Thyroid gland (tissue), 4 donors: ENCODE data around the gene HSH2D. TPM values are rescaled to one million over a fixed set of nuclear protein-coding genes. Genes with fewer than 3 reads are reported as not detected.

Source experiments
- DNase-seq, 2 donors: peaks; one replicate each; pipeline ENCODE4 v3.0.0-alpha.2; 2019
- H3K27ac ChIP-seq, 3 donors: fragments of 200-600 bp; sonication (generic); 1 replicate in 2 of 3; 2 replicates in 1 of 3; pipeline ENCODE4 v1.5.1; 2016 to 2019; ENCODE audit warnings: mild to moderate bottlenecking in 1 of 3, moderate library complexity in 1 of 3
- H3K27me3 ChIP-seq: fragments of 200-600 bp; sonication (generic); one replicate; pipeline ENCODE4 v1.5.1; 2019
- H3K36me3 ChIP-seq, 2 donors: fragments of 200-600 bp; sonication (generic); one replicate each; pipeline ENCODE4 v1.5.1; 2016 to 2019
- H3K4me1 ChIP-seq, 2 donors: fragments of 200-600 bp; sonication (generic); one replicate each; pipeline ENCODE4 v1.5.1; 2017 to 2019
- H3K4me3 ChIP-seq, 3 donors: fragments of 200-600 bp; sonication (generic); replicated peaks in 1 of 3; 1 replicate in 2 of 3; 2 replicates in 1 of 3; pipeline ENCODE4 v1.5.1; 2016; ENCODE audit warnings: mild to moderate bottlenecking in 1 of 3
- H3K9me3 ChIP-seq: fragments of 200-600 bp; sonication (generic); one replicate; pipeline ENCODE4 v1.5.1; 2017
- POLR2A ChIP-seq, 2 donors: fragments of 450-650 bp; IDR thresholded peaks; one replicate each; pipeline ENCODE4 v1.6.1; 2017; ENCODE audit warnings: antibody characterized with exemption in 2 of 2, mild to moderate bottlenecking in 2 of 2, moderate library complexity in 1 of 2
- WGBS, 2 donors: methylation state at CpG; one replicate each; pipeline ENCODE4 v1.1.5; 2017; 5-methylcytosine and 5-hydroxymethylcytosine counted together
- intact Hi-C: fragments of 100-400 bp; cut with DNase I; formaldehyde crosslinking; loops from one replicate; pipeline ENCODE4 v1.15.1; 2023
- total RNA-seq, 4 donors: library from RNA; depleted of rRNA; stranded (reverse); fragments of >200 nt; gene quantifications; one replicate each; pipeline ENCODE4 v1.2.3, GENCODE V29; 2016
- TF ChIP-seq, protein P1 (sequence below), 6 experiments: fragments of 200-600 bp in 3 of 6; fragments of 450-650 bp in 3 of 6; sonication (generic) in 3 of 6; IDR thresholded peaks; one replicate each; pipeline ENCODE4 v1.5.1; 2016 to 2019; ENCODE audit warnings: antibody characterized with exemption in 6 of 6, mild to moderate bottlenecking in 2 of 6, inconsistent platforms in 1 of 6, moderate library complexity in 1 of 6

The HSH2D gene
- total RNA-seq, 4 donors from 2014 or later, result 0.94 to 4.6 (median 2.5) TPM

GRCh38 chr19:16202320-16203255 is 59.1 kb downstream of the HSH2D start:
- TF ChIP-seq, protein P1, sequence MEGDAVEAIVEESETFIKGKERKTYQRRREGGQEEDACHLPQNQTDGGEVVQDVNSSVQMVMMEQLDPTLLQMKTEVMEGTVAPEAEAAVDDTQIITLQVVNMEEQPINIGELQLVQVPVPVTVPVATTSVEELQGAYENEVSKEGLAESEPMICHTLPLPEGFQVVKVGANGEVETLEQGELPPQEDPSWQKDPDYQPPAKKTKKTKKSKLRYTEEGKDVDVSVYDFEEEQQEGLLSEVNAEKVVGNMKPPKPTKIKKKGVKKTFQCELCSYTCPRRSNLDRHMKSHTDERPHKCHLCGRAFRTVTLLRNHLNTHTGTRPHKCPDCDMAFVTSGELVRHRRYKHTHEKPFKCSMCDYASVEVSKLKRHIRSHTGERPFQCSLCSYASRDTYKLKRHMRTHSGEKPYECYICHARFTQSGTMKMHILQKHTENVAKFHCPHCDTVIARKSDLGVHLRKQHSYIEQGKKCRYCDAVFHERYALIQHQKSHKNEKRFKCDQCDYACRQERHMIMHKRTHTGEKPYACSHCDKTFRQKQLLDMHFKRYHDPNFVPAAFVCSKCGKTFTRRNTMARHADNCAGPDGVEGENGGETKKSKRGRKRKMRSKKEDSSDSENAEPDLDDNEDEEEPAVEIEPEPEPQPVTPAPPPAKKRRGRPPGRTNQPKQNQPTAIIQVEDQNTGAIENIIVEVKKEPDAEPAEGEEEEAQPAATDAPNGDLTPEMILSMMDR (IDR thresholded peaks at IDR 0.05), result no peak
- no peak for TF ChIP-seq POLR2A (IDR thresholded peaks at IDR 0.05)
- H3K27ac ChIP-seq, result no peak overlapping the region
- H3K4me3 ChIP-seq, result no peak overlapping the region
- no peaks in the 10 kb centered on the region for H3K9me3 ChIP-seq
- WGBS, 2 donors, result 88 to 89% methylated on average over 22 of the region's 22 CpGs
- intact Hi-C loops, result no loop called here
- DNase-seq, result no peak
- H3K27me3 ChIP-seq, result no peaks in the 10 kb centered on the region
- H3K4me1 ChIP-seq, result peaks cover 8 to 19% of the 10 kb centered on the region in 2 donors
- peaks cover 23 to 26% of the 10 kb centered on the region in 2 donors for H3K36me3 ChIP-seq

DNA sequence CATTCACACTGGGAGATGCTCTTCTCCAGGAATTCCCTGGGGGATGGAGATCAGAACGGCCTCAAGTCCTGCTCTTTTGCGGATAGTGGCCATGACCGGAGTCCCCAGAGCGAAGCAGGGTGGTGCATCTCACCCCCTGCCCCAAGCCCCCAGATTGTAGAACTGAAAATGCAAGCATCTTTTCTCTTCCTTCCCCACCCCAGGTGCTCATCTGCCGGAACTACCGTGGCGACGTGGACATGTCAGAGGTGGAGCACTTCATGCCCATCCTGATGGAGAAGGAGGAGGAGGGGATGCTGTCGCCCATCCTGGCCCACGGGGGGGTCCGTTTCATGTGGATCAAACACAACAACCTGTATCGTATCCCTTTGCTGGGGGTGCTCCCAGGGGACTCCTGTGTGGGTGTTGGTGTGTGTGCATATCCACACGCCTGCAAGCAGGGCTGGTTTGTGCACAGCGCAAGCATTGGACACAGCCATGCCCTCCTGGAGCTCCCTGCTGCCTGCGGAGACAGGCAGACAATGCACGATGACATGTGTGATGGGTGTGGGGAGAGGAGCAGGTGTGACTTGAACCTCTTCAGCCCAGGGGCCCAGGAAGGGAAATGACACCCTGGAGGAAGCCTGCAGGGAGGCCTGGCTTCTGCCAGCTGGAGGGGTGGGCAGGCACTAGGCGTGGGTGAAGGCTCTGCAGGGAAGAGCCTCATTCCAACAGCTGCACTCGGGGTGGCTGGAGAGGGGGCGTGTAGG is 59.9 kb downstream of the HSH2D start:
- intact Hi-C loops, result no loop called here
- DNase-seq, result no peak

GRCh38 chr19:16204005-16204294 is 60.5 kb downstream of the HSH2D start:
- H3K36me3 ChIP-seq, result peaks cover 31 to 35% of the 10 kb centered on the region in 2 donors
- WGBS, 2 donors, result 87 to 100% methylated on average over 2 to 5 of the region's 5 CpGs
- TF ChIP-seq, protein P1 (IDR thresholded peaks at IDR 0.05), result no peak
- no peak for TF ChIP-seq POLR2A (IDR thresholded peaks at IDR 0.05)
- intact Hi-C loops, result no loop called here
- H3K9me3 ChIP-seq, result no peaks in the 10 kb centered on the region
- no peak overlapping the region for H3K4me3 ChIP-seq
- H3K4me1 ChIP-seq, result peaks cover 2 to 11% of the 10 kb centered on the region in 2 donors
- no peak overlapping the region for H3K27ac ChIP-seq
- no peak for DNase-seq
- H3K27me3 ChIP-seq, result no peaks in the 10 kb centered on the region

More for the DNA sequence above, 59.9 kb downstream of the HSH2D start:
- H3K9me3 ChIP-seq, result no peaks in the 10 kb centered on the region
- peaks cover 26 to 29% of the 10 kb centered on the region in 2 donors for H3K36me3 ChIP-seq
- 91 to 93% methylated on average over 11 to 19 of the region's 19 CpGs for WGBS, 2 donors
- H3K27me3 ChIP-seq, result no peaks in the 10 kb centered on the region
- H3K4me1 ChIP-seq, result peaks cover 7 to 16% of the 10 kb centered on the region in 2 donors
- no peak for TF ChIP-seq POLR2A (IDR thresholded peaks at IDR 0.05)
- TF ChIP-seq, protein P1 (IDR thresholded peaks at IDR 0.05), result no peak
- no peak overlapping the region for H3K4me3 ChIP-seq
- H3K27ac ChIP-seq, result no peak overlapping the region

GRCh38 chr19:16205205-16206045 is 61.9 kb downstream of the HSH2D start:
- no peaks in the 10 kb centered on the region for H3K4me1 ChIP-seq
- H3K4me3 ChIP-seq, result no peak overlapping the region
- H3K27ac ChIP-seq, result no peak overlapping the region
- H3K27me3 ChIP-seq, result no peaks in the 10 kb centered on the region
- TF ChIP-seq POLR2A (IDR thresholded peaks at IDR 0.05), result no peak
- TF ChIP-seq, protein P1 (IDR thresholded peaks at IDR 0.05), result no peak
- H3K9me3 ChIP-seq, result no peaks in the 10 kb centered on the region
- intact Hi-C loops, result no loop called here
- no peak for DNase-seq
- 72 to 73% methylated on average over 7 to 10 of the region's 11 CpGs for WGBS, 2 donors
- peaks cover 46 to 48% of the 10 kb centered on the region in 2 donors for H3K36me3 ChIP-seq
